GM23338 (cell line): ENCODE measurements around the gene CNTNAP5. TPM values are rescaled to one million over a fixed set of nuclear protein-coding genes. Genes with fewer than 3 reads are reported as not detected.

Source experiments
- CREB1 ChIP-seq: fragments of 250-450 bp; sonication (Bioruptor Pico); IDR thresholded peaks from 2 replicates; pipeline ENCODE4 v1.5.0; 2020; ENCODE audit warnings: low read depth, mild to moderate bottlenecking, moderate library complexity
- EZH2 ChIP-seq: fragments of 200-600 bp; sonication (generic); IDR thresholded peaks from one replicate; pipeline ENCODE4 v1.8.0; 2017; ENCODE audit warnings: antibody characterized with exemption, mild to moderate bottlenecking, low read depth; ENCODE audit not compliant: unreplicated experiment
- EZH2phosphoT487 ChIP-seq: fragments of 200-600 bp; sonication (generic); IDR thresholded peaks from one replicate; pipeline ENCODE4 v1.8.1; 2018; ENCODE audit warnings: antibody characterized with exemption; ENCODE audit not compliant: unreplicated experiment
- JUNB ChIP-seq: IDR thresholded peaks from one replicate; pipeline ENCODE4 v1.6.1; 2016; ENCODE audit warnings: antibody characterized with exemption; ENCODE audit not compliant: unreplicated experiment
- NANOG ChIP-seq: IDR thresholded peaks from 2 replicates; pipeline ENCODE4 v1.6.1; 2016; ENCODE audit warnings: antibody characterized with exemption, borderline replicate concordance
- polyA plus RNA-seq: library from polyadenylated mRNA; unstranded; fragments of >200 nt; fragmentation: Nextera tagmentation; extraction: Ambion mirVana; gene quantifications from 2 replicates; pipeline ENCODE4 v1.2.1, GENCODE V29; 2016
- total RNA-seq: library from RNA; depleted of rRNA; stranded (reverse); fragments of >200 nt; shearing (Covaris generic); gene quantifications from 2 replicates; pipeline ENCODE4 v1.2.3, GENCODE V29; 2014
- TF ChIP-seq, protein P1 (sequence below): IDR thresholded peaks from one replicate; pipeline ENCODE4 v1.6.1; 2018; ENCODE audit warnings: antibody characterized with exemption; ENCODE audit not compliant: unreplicated experiment
- TF ChIP-seq, protein P2 (sequence below): fragments of 250-450 bp; sonication (Bioruptor Pico); IDR thresholded peaks from 2 replicates; pipeline ENCODE4 v1.5.0; 2020; ENCODE audit warnings: mild to moderate bottlenecking, moderate library complexity

Gene CNTNAP5
- total and polyA plus RNA-seq, 2 experiments from 2014 or later = 0.49 to 0.50 TPM

DNA sequence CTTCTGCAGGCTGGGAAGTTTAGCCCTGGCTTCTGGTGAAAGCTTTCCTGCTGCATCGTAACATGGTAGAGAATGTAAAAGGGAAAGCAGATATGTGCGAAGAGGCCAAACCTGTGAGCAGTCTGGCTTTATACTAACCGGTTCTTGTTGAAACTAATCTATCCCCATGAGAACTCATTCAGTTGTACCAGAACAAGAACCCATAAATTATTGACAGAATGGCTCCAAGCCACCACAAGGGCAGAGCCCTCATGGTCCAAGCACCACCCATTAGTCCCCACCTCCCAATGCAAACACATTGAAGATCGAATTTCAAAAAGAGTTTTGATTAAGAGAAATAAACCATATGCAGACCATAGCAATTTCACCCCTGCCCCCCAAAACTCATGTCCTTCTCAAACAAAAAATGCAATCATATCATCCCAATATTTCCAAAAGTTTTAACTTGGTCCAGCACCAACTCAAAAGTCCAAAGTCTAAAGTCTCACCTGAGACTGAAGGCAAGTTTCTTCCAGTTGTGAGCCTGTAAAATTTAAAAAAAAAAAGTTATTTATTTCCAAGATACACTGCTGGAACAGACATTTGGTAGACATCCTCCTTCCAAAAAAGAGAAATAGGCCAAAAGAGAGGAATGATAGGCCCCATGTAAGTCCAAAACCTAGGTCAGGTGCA lies 318.9 kb downstream of the CNTNAP5 start (continued):
- TF ChIP-seq, protein P1, sequence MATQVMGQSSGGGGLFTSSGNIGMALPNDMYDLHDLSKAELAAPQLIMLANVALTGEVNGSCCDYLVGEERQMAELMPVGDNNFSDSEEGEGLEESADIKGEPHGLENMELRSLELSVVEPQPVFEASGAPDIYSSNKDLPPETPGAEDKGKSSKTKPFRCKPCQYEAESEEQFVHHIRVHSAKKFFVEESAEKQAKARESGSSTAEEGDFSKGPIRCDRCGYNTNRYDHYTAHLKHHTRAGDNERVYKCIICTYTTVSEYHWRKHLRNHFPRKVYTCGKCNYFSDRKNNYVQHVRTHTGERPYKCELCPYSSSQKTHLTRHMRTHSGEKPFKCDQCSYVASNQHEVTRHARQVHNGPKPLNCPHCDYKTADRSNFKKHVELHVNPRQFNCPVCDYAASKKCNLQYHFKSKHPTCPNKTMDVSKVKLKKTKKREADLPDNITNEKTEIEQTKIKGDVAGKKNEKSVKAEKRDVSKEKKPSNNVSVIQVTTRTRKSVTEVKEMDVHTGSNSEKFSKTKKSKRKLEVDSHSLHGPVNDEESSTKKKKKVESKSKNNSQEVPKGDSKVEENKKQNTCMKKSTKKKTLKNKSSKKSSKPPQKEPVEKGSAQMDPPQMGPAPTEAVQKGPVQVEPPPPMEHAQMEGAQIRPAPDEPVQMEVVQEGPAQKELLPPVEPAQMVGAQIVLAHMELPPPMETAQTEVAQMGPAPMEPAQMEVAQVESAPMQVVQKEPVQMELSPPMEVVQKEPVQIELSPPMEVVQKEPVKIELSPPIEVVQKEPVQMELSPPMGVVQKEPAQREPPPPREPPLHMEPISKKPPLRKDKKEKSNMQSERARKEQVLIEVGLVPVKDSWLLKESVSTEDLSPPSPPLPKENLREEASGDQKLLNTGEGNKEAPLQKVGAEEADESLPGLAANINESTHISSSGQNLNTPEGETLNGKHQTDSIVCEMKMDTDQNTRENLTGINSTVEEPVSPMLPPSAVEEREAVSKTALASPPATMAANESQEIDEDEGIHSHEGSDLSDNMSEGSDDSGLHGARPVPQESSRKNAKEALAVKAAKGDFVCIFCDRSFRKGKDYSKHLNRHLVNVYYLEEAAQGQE = no peak
- TF ChIP-seq, protein P2, sequence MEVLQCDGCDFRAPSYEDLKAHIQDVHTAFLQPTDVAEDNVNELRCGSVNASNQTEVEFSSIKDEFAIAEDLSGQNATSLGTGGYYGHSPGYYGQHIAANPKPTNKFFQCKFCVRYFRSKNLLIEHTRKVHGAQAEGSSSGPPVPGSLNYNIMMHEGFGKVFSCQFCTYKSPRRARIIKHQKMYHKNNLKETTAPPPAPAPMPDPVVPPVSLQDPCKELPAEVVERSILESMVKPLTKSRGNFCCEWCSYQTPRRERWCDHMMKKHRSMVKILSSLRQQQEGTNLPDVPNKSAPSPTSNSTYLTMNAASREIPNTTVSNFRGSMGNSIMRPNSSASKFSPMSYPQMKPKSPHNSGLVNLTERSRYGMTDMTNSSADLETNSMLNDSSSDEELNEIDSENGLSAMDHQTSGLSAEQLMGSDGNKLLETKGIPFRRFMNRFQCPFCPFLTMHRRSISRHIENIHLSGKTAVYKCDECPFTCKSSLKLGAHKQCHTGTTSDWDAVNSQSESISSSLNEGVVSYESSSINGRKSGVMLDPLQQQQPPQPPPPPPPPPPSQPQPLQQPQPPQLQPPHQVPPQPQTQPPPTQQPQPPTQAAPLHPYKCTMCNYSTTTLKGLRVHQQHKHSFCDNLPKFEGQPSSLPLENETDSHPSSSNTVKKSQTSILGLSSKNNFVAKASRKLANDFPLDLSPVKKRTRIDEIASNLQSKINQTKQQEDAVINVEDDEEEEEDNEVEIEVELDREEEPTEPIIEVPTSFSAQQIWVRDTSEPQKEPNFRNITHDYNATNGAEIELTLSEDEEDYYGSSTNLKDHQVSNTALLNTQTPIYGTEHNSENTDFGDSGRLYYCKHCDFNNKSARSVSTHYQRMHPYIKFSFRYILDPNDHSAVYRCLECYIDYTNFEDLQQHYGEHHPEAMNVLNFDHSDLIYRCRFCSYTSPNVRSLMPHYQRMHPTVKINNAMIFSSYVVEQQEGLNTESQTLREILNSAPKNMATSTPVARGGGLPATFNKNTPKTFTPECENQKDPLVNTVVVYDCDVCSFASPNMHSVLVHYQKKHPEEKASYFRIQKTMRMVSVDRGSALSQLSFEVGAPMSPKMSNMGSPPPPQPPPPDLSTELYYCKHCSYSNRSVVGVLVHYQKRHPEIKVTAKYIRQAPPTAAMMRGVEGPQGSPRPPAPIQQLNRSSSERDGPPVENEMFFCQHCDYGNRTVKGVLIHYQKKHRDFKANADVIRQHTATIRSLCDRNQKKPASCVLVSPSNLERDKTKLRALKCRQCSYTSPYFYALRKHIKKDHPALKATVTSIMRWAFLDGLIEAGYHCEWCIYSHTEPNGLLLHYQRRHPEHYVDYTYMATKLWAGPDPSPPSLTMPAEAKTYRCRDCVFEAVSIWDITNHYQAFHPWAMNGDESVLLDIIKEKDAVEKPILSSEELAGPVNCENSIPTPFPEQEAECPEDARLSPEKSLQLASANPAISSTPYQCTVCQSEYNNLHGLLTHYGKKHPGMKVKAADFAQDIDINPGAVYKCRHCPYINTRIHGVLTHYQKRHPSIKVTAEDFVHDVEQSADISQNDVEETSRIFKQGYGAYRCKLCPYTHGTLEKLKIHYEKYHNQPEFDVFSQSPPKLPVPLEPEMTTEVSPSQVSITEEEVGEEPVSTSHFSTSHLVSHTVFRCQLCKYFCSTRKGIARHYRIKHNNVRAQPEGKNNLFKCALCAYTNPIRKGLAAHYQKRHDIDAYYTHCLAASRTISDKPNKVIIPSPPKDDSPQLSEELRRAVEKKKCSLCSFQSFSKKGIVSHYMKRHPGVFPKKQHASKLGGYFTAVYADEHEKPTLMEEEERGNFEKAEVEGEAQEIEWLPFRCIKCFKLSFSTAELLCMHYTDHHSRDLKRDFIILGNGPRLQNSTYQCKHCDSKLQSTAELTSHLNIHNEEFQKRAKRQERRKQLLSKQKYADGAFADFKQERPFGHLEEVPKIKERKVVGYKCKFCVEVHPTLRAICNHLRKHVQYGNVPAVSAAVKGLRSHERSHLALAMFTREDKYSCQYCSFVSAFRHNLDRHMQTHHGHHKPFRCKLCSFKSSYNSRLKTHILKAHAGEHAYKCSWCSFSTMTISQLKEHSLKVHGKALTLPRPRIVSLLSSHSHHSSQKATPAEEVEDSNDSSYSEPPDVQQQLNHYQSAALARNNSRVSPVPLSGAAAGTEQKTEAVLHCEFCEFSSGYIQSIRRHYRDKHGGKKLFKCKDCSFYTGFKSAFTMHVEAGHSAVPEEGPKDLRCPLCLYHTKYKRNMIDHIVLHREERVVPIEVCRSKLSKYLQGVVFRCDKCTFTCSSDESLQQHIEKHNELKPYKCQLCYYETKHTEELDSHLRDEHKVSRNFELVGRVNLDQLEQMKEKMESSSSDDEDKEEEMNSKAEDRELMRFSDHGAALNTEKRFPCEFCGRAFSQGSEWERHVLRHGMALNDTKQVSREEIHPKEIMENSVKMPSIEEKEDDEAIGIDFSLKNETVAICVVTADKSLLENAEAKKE = no peak
- TF ChIP-seq EZH2phosphoT487 = no peak
- no peak for TF ChIP-seq JUNB
- no peak for TF ChIP-seq CREB1 (CRISPR knock-in tag)
- no peak for TF ChIP-seq EZH2
- no peak for TF ChIP-seq NANOG
